RPMI7951 (cell line): ENCODE data around the gene OR1D2. TPM values are rescaled to one million over a fixed set of nuclear protein-coding genes. Genes with fewer than 3 reads are reported as not detected.
"Not testable (repeated sequence)": the region's sequence is repeated elsewhere in the genome, so short reads cannot be mapped to it uniquely, and the experiment has no call there.

Experiments used
- DNase-seq: peaks from one replicate; pipeline ENCODE4 v3.0.0-alpha.2; 2012; ENCODE audit warnings: low read depth
- total RNA-seq: library from RNA; depleted of rRNA; stranded (reverse); fragments of >200 nt; shearing (Covaris generic); gene quantifications from 2 replicates; pipeline ENCODE4 v1.2.3, GENCODE V29; 2014; rRNA removed

OR1D2 gene
- not detected in 2 replicates for total RNA-seq

- DNase-seq, result no peak
These were observed at the start of gene OR1D2 for GRCh38 chr17:3104322-3104721. OR1D2 (minus strand) TSS chr17:3104422; CDS start chr17:3092996, 11,426 bp downstream.

DNA sequence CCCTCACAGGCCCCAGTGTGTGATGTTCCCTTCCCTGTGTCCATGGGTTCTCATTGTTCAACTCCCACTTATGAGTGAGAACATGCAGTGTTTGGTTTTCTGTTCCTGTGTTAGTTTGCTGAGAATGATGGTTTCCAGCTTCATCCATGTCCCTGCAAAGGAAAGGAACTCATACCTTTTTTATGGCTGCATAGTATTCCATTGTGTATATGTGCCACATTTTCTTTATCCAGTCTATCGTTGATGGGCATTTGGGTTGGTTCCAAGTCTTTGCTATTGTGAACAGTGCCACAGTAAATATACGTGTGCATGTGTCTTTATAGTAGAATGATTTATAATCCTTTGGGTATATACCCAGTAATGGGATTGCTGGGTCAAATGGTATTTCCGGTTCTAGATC lies 33.3 kb upstream of the OR1D2 start:
- not testable (repeated sequence) for DNase-seq

GRCh38 chr17:3127451-3127850 lies 23.2 kb upstream of the OR1D2 start, which contains the start of gene OR1G1:
OR1G1 (minus strand) TSS chr17:3127551; CDS start chr17:3127551, 0 bp downstream.
- DNase-seq, result no peak

GRCh38 chr17:3073850-3074249 lies 30.4 kb downstream of the OR1D2 start:
- not testable (repeated sequence) for DNase-seq

DNA sequence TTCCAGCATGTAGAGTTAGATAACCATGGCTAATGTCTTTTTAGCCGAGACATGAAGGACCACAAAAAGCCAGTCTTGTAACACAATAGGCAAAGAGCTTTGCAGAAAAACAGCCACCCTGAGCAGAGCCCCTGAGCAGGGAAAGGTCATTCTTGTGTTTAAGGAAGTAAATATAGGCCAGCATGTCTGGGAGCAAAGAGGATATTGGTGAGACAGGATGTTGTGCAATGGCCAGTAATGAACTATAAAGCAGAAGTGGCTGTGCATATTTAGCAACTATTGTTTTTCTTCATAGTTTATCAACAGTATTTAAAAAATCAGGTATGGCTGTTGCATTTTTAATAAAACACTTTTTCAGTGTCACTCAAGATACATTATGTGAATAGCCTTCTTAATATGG lies 39.0 kb downstream of the OR1D2 start:
- not testable (repeated sequence) for DNase-seq

DNA sequence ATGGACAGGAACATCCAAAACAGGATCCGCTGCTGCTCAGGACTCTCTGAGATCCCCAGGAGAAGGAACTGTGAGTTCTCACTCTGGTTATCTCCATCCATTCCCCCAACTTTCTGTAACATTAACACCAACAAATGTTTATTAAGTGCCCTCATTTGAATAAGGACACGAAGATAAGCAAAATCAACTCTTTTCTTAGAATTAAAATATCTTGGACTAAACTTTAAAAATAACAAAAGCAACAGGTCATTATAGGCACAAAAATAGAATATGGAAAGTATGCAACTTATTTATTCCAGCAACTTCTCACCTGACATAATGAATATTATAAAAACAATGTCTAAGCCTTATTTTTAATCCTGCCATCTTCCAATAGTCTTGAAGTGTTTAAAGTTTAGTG lies 40.7 kb downstream of the OR1D2 start, which contains the start of gene OR1D5:
OR1D5 (minus strand) TSS at position 101 of the 400 bp plus-strand sequence; CDS start at position 101, 0 bp downstream.
- not testable (repeated sequence) for DNase-seq

DNA sequence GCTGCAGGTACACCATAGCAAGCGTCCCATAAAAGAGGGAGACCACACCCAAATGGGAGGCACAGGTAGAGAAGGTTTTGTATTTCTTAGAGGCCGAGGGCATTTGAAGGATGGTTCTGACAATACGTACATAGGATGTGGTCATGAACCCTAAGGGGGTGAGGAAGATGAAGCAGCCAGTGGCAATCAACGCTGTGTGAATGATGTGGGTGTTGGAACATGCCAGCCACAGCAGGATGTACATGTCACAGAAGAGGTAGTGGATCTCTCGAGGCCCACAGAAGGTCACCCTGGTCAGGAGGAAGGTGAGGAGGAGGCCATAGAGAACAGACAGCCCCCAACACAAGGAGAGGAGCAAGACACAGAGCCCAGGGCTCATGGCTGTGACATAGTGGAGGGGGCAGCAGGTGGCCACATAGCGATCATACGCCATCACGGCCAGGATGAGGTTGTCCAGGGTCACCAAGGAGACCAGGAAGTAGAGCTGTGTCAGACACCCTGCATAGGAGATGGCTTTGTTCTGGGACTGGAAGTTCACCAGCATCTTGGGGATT lies 41.3 kb downstream of the OR1D2 start:
- DNase-seq, result not testable (repeated sequence)

DNA sequence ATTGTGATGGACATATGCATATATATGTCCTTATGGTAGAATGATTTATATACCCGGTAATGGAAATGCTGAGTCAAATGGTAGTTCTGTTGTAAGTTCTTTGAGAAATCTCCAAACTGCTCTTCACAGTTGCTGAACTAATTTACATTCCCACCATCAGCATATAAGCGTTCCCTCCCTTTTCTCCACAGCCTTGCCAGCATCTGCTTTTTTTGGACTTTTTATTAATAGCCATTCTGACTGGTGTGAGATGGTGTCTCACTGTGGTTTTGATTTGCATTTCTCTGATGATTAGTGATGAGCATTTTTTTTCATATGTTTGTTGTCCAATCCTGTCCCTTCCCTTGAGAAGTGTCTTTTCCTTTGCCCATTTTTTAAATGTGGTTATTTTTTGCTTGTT lies 49.4 kb downstream of the OR1D2 start:
- not testable (repeated sequence) for DNase-seq

GRCh38 chr17:3049705-3050295 lies 54.4 kb downstream of the OR1D2 start:
- no peak for DNase-seq

DNA sequence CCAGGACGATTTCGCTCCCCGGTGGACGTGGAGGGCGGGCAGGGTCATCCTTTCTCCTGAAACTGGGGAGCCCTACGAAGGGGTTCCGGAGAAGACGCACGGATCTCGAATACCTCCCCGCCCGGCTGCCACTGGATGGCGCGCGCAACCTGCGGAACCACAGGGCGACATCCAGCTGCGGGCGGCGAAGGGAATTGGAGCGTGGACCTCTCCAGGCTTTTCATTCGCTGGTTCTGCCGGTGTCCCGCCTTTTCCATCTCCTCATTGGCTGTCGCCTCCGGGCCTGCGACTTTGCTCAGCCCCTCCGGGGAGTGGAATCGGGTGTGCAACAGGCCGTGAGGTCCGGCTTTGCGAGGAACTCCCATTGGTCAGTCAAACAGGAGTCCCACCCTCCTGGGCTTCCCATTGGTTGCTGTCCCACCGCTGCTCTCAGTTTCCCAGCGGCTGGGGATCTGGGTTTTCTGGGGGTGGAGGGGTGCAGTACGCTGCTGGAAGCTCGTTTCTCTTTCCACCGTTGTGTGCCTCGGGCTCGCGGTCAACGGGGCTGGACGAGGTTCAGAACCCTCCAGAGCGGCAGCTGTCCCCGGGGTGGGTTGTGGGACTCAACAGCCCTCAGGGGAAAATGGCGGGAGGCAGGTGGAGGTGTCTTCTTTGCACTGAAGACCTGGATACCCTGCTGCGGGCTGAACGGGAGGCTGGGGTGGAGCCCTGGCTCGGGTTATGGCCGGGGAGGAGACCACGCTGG lies 55.3 kb downstream of the OR1D2 start:
- peak; percentile 97 for DNase-seq

DNA sequence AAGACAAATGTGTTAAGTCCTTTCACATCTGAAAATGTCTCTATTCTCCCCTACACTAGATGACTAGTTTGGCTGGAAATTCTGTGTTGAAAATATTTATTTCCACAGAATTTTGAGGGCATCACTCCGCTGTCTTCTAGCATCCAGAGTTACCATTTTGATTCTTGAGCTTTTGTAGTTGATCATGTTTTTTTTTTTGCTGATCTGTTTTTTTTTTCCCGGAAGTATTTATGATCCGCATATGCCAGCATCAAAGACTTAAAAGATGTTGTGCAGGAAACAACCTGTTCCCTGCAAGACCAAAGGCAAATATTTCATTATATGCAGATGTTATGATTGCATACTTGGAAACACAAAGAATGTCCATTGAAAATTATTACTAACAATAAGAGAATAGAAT lies 57.5 kb downstream of the OR1D2 start:
- DNase-seq, result no peak

- no peak for DNase-seq
These were observed 60.4 kb downstream of the OR1D2 start for GRCh38 chr17:3043737-3044365.

GRCh38 chr17:3040882-3041281 lies 63.3 kb downstream of the OR1D2 start:
- DNase-seq, result no peak

GRCh38 chr17:3039736-3040135 lies 64.5 kb downstream of the OR1D2 start:
- DNase-seq, result no peak

- no peak for DNase-seq
These were observed 65.3 kb downstream of the OR1D2 start for GRCh38 chr17:3038941-3039340.

Other genes starting within 250 kb of the OR1D2 start
- not detected in 2 replicates for gene OR1D5, start 40.8 kb downstream of the OR1D2 start, total RNA-seq
- gene OR1G1, start 23.1 kb upstream of the OR1D2 start, total RNA-seq, result not detected in 2 replicates
- gene OR1A2, start 93.1 kb upstream of the OR1D2 start, total RNA-seq, result not detected in 2 replicates
- not detected in 2 replicates for gene OR1A1, start 103.2 kb upstream of the OR1D2 start, total RNA-seq
- gene OR3A1, start 193.9 kb upstream of the OR1D2 start, total RNA-seq, result not detected in 2 replicates